ENCODE results near the gene SRP68. TPM values are rescaled to one million over a fixed set of nuclear protein-coding genes. Genes with fewer than 3 reads are reported as not detected.

SRP68 gene
- total and polyA plus RNA-seq, 9 of the 15 experiments (the other 6 are each of a cell fraction or from before 2014, with no cell fraction given): 29.4 to 92.6 (median 36.2) TPM

- TF ChIP-seq SFPQ (IDR thresholded peaks at IDR 0.05; ENCODE audit: low read depth, low read length) (no peak), RCOR1 (IDR thresholded peaks at IDR 0.05; ENCODE audit: borderline replicate concordance in 1 of 2, low read depth in 2 of 2, low read length in 2 of 2) (peak in 1 of 2 experiments; percentile 45; a peak in 3 of 4 replicates), GTF3C2 (IDR thresholded peaks at IDR 0.05; ENCODE audit: borderline replicate concordance, extremely low read depth, insufficient read length) (no peak), SMAD2 (IDR thresholded peaks at IDR 0.05; ENCODE audit: low read depth, low read length) (no peak), PHF21A (IDR thresholded peaks at IDR 0.05; ENCODE audit: borderline replicate concordance, low read depth) (no peak), BACH1 (tag; IDR thresholded peaks at IDR 0.05) (no peak), NFIC (IDR thresholded peaks at IDR 0.05) (peak; percentile 61), DMBX1 (CRISPR knock-in tag; IDR thresholded peaks at IDR 0.05; ENCODE audit: borderline replicate concordance) (peak; percentile 55; the same call in 1 of the 2 replicates), SRSF7 (optimal IDR thresholded peaks at IDR 0.05; ENCODE audit: low read depth, low read length) (no peak), TGIF2 (CRISPR knock-in tag; IDR thresholded peaks at IDR 0.05) (no peak), TCF15 (CRISPR knock-in tag; IDR thresholded peaks at IDR 0.05) (no peak), JUND (IDR thresholded peaks at IDR 0.05; ENCODE audit: borderline replicate concordance, low read depth, low read length) (peak; percentile 35; the same call in 1 of the 2 replicates), JUND (tag; IDR thresholded peaks at IDR 0.05; ENCODE audit: borderline replicate concordance, low read depth, low read length) (no peak; the same call in 2 of the 3 replicates), CREM (IDR thresholded peaks at IDR 0.05; ENCODE audit: low read depth) (peak; percentile 62), POLR2B (IDR thresholded peaks at IDR 0.05; ENCODE audit: low read depth, partially characterized antibody) (peak; percentile 82), ZNF175 (CRISPR knock-in tag; IDR thresholded peaks at IDR 0.05; ENCODE audit: low read depth) (no peak), ZBTB26 (CRISPR knock-in tag; IDR thresholded peaks at IDR 0.05) (0 out of 2 replicates have a peak, but pooled peaks have one; percentile 46), ZNF449 (CRISPR knock-in tag; IDR thresholded peaks at IDR 0.05) (no peak), ZFP1 (CRISPR knock-in tag; IDR thresholded peaks at IDR 0.05) (no peak)
Measured at GRCh38 chr17:76072148-76072858, at the start of gene SRP68 (continued).
